ENCODE data around the gene CLN6. TPM values are rescaled to one million over a fixed set of nuclear protein-coding genes. Genes with fewer than 3 reads are reported as not detected.

Gene CLN6
- total RNA-seq, 1 experiment from 2014 or later = 71.9 TPM

DNA sequence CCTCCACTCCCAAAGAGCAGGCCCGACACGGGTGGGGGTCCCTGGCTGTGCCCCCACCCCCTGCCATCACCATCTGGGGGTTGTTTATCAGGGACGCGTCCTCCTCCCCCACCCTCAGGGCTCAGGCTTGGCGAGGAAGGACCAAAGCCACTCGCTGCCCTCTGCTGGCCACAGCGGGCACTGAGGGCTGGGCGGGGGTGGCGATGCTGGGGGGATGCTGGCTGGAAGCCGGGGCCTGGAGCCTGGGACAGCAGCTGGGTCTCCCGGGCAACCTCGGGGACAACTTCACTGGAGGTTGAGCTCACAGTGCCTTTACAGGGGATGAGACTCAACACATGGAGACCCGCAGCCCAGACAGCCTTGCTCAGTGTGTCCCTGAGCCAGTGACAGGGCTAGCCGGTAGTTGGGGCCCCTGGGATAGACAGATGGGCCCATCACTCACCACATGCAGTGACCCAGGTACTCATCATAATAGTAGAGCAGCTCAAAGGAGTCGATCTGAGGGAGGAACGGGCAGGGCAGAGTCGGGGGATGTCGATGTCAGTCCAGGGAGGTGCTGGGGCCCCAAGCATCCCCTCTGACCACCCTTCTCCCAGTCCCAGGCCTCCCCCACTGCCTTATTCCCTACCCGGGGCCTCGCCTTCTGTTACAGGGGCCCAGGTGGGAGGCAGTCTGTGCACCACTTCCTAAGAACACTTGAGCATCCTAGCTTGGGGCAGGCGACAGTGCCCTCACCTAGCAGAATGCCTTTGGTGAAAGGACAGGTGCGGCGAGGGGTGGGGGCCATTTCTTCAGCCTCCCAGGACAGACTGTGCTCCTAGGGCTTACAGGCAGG is 18.5 kb downstream of the CLN6 start:
- TF ChIP-seq, protein P1, sequence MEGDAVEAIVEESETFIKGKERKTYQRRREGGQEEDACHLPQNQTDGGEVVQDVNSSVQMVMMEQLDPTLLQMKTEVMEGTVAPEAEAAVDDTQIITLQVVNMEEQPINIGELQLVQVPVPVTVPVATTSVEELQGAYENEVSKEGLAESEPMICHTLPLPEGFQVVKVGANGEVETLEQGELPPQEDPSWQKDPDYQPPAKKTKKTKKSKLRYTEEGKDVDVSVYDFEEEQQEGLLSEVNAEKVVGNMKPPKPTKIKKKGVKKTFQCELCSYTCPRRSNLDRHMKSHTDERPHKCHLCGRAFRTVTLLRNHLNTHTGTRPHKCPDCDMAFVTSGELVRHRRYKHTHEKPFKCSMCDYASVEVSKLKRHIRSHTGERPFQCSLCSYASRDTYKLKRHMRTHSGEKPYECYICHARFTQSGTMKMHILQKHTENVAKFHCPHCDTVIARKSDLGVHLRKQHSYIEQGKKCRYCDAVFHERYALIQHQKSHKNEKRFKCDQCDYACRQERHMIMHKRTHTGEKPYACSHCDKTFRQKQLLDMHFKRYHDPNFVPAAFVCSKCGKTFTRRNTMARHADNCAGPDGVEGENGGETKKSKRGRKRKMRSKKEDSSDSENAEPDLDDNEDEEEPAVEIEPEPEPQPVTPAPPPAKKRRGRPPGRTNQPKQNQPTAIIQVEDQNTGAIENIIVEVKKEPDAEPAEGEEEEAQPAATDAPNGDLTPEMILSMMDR (conservative IDR thresholded peaks at IDR 0.05) = peak; percentile 91
- no peaks in the 10 kb centered on the region; the same call in 1 of the 2 replicates for H3K79me2 ChIP-seq (ENCODE audit: insufficient read depth, low read length)

More for the DNA sequence above, 18.5 kb downstream of the CLN6 start:
- H3K79me1 ChIP-seq (ENCODE audit: insufficient read depth, low read depth, low read length, poor library complexity, severe bottlenecking) = peaks cover 6% of the 10 kb centered on the region
- Mint-ChIP-seq H3K36me3 (ENCODE audit: insufficient read depth in 1 of 3, low read depth in 3 of 3) (peaks cover 4 to 18% (median 13%) of the 10 kb centered on the region in 3 experiments; a peak in 6 of 7 replicates), H3K4me1 (peaks cover 14 to 28% of the 10 kb centered on the region in 2 experiments), H3K4me3 (no peak overlapping the region), H3K9me3 (no peaks in the 10 kb centered on the region), H3K27me3 (ENCODE audit: low read depth) (no peaks in the 10 kb centered on the region; the same call in 1 of the 2 replicates), H3K27ac (peak overlapping the region; percentile 58 to 93 (median 73); a peak in 3 of 7 replicates)
- no peak overlapping the region for H2BK15ac ChIP-seq (ENCODE audit: low read depth, low read length)
- no peak overlapping the region for H3K4me2 ChIP-seq (ENCODE audit: insufficient read depth, insufficient read length, low read length)
- H3T11ph ChIP-seq (ENCODE audit: low read length) = no peak overlapping the region
- no peak overlapping the region; the same call in 1 of the 2 replicates for H3K14ac ChIP-seq (ENCODE audit: insufficient read depth, low read length)
- H2BK20ac ChIP-seq (ENCODE audit: low read depth, low read length, poor library complexity, severe bottlenecking) = no peak overlapping the region
- no peak overlapping the region for H2BK120ac ChIP-seq (ENCODE audit: low read depth, low read length, poor library complexity, severe bottlenecking)
- no peaks in the 10 kb centered on the region for H3K27me3 ChIP-seq (ENCODE audit: insufficient read depth, low read length)
- H3K9ac ChIP-seq (ENCODE audit: extremely low read depth, insufficient read length, low read length) = no peak overlapping the region
- no peak overlapping the region for H3K4ac ChIP-seq (ENCODE audit: low read depth, low read length)
- H3K4me1 ChIP-seq (ENCODE audit: insufficient read depth, low read length) = peaks cover 8% of the 10 kb centered on the region
- H4K8ac ChIP-seq (replicated peaks; ENCODE audit: insufficient read length, low read depth, low read length) = no peak overlapping the region
- H3K56ac ChIP-seq (ENCODE audit: insufficient read length, low read depth, low read length) = no peak overlapping the region
- H2BK5ac ChIP-seq (ENCODE audit: insufficient read length, low read length) = no peak overlapping the region
- no peak overlapping the region for H2BK12ac ChIP-seq (ENCODE audit: insufficient read length, low read depth, low read length)
- WGBS (ENCODE audit: extremely low coverage, insufficient read length, low lambda C conversion rate) = no CpG with 5 or more reads among the region's 23 CpGs
- DNase-seq = peak; percentile 83
- H3K18ac ChIP-seq (ENCODE audit: insufficient read length, low read depth, low read length) = no peak overlapping the region
- no peak overlapping the region for H3K23ac ChIP-seq (ENCODE audit: insufficient read length, low read depth, low read length)
- peaks cover 2% of the 10 kb centered on the region for H4K20me1 ChIP-seq (ENCODE audit: control insufficient read depth, insufficient read depth, insufficient read length)
- no peaks in the 10 kb centered on the region for H3K23me2 ChIP-seq (ENCODE audit: insufficient read length, low read depth, low read length, poor library complexity, severe bottlenecking)
- no peak overlapping the region for H2AK5ac ChIP-seq (ENCODE audit: insufficient read length, low read length)
- H4K5ac ChIP-seq (ENCODE audit: insufficient read length, low read depth, low read length) = no peak overlapping the region
- H3K9me3 ChIP-seq (ENCODE audit: control insufficient read depth, low read depth, low read length) = no peaks in the 10 kb centered on the region
- H3K27ac ChIP-seq (ENCODE audit: insufficient read length, low read depth, low read length) = no peak overlapping the region
- H2AFZ ChIP-seq (ENCODE audit: low read length) = no peak overlapping the region
- no peak overlapping the region for H4K91ac ChIP-seq (ENCODE audit: insufficient read length, low read depth, low read length)

Measured in H9 (cell line).